GM19240 (cell line): ENCODE data around the gene SNX30.

Experiments used
- DNase-seq: peaks from one replicate; pipeline ENCODE4 v3.0.0; 2011; ENCODE audit warnings: low spot score; ENCODE audit not compliant: insufficient read length

Gene SNX30

DNA sequence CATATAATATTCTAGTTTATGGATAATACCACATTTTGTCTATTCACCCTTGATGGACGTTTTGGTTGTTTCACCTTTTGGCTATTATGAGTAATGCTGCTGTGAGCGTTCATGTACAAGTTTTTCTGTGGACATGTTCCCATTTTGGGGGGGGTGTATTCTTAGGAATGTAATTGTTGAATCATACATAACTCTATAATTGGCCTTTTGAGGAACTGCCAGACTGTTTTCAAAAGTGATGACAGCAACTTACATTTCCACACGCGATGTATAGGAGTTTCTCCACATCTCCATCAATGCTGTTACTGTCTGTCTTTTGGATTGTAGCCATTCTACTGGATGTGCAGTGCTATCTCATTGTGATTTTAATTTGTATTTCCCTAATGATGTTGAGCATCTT, 70.3 kb downstream of the SNX30 start:
- DNase-seq = no peak

DNA sequence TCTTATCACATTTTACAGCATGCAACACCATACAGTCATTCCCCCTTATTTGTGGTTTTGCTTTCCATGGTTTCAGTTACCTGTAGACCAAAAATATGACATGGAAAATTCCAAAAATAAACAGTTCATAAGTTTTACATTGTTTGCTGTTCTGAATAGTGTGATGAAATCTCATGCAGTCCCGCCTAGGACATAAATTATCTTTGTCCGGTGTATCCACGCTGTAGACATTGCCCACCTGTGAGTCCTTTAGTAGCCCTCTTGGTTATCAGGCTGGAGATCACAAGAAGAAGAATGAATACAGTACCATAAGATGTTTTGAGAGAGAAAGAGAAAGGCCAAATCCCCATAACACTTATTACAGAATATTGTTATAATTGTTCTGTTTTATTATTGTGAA, 72.1 kb downstream of the SNX30 start:
- no peak for DNase-seq

DNA sequence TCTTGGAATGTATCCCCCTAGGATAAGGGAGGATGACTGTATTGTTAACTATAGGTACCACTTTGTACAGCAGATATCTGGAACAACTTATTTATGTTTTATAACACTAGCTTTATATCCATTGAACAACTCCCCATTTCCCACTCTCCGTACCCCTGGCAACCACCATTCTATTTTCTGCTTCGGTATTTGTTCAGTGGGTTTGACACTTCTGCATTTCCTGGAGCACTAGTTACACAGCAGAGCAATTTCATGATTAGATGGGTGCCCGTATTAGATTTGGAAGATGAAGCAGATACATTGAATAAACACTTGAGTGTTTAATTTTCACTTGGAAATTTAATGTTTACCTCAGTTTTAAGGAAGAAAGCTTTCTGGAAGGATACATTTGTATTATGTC, 72.7 kb downstream of the SNX30 start:
- DNase-seq = no peak

DNA sequence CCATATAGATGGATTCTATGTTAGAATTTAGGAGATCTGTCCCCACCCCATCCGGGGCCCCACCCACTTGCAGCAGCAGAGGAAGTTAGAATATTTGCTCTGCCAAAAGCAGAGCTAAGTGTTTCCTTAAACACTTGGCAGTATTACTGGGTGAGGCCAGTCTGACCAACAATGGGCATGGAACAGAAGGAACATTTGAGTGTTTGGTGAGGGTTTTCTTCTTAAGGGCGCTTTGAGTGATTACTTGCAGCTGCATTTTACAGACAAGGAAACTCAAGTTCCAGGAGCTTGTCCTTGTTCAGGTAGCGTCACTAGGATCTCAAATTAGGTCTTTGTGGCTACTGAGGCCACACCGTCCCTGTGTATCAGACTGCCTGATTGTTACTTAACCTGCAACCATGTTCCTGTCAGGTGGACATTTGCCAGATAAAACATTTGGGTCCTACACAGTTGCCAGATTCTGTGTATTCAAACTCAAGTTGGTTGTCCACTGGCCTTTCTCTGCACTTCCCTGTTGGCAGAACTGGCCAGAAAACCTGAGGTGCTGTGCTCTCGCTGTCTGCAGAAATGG, 80.8 kb downstream of the SNX30 start:
- no peak for DNase-seq

DNA sequence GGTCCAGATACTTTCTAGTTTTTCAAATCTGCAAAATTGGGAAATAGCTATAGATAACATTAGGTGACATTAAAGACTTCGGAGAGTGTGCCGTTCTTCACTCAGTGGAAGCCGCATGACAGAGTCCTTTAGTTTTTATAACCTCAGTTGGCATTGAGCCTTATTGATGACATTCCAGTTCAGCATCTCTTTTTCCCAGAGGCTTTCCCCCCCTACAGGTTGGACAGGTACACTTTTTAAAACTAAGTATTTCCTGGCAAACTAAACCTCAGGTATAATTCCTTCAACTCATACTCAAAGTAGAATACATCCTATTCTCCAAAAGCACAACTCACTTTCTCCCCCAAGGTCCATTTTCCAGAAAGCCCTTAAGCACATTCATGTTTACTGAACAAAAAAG, 81.4 kb downstream of the SNX30 start:
- DNase-seq = no peak

DNA sequence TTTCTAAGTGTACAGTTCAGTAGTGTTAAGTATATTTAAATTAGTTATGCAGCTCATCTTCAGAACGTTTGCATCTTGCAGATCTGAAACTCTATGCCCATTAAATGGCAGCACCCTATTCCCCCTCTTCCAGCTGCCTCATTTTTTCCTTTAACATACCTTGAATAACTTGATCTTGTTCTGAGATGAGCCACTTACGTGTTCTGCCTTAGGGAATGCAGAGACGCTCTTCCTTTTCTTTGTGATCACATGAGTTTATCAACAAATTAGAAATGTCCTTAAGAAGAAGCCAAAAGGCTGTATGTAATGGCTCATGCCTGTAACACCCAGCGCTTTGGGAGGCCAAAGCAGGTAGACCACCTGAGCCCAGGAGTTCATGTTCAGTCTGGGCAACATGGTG, 82.5 kb downstream of the SNX30 start:
- DNase-seq = no peak

DNA sequence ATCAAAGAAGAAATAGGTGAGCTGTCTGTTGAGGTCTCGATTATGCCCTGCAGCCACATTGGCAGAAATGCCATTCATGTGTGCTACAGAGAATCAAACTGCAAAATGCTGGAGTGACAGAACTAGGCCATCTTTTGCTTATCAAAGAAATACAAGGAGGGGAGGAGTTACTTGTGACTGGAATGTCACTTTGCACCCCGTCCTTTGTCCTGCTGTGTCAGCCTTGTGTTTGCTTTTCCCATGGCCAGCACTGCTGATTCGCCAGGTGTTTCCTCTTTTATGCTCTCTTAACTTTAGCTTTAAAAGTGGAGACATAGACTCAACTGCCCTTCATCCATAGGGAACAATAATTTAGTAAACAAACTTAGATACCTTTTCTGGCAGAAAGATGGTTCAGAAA, 85.8 kb downstream of the SNX30 start:
- DNase-seq = no peak

DNA sequence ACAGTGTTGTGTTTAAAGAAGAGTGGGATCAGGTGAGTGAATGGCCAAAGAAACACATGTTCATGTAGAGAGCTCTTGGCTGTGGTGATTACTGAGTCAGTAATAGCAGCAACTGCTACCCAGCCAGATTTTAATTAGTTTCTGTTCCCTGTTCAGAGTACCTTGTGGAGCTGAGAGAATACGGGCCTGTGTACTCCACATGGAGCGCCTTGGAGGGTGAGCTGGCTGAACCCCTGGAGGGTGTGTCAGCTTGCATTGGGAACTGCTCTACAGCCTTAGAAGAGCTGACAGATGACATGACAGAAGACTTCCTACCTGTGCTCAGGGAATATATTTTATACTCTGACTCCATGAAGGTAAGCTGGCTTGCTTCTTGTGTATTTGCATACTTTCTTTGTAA, 87.8 kb downstream of the SNX30 start:
- DNase-seq = no peak

DNA sequence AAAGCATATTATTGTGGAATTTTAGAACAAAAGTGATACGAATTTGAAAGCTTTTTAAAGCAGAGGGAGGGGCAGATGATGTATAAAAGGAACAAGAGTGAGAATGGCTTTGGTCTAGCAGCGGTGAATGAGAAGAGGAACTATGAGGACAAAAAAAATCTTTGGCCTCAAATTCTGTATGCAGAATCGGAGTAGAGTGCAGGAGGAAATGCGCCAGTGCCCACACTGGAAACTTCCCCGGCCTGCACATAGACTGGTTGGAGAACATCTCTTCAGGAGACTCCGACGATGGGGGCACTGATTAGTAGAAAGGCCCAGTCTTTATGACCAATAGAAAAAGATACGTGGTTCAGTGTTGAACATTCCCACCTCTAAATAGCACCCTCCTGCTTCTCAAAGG, 88.8 kb downstream of the SNX30 start:
- no peak for DNase-seq

DNA sequence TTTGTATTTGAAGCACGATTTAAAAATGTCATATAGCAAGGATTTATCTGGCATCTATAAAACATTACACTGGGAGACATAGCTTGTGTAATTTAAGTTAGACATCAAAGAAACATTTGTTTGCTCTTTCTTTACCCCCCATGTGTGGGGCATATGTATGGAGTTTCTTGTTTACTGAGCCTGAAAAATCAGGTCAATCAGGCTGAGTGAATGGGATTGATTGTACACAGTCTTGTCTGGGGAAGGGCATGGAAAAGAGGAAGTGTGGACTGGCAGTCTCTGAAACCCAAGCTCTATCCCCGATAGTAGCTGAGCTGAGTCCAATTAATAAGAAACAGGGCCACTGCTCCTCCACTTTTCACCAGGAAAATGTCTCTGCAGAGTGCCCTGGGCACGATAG, 90.7 kb downstream of the SNX30 start:
- no peak for DNase-seq

DNA sequence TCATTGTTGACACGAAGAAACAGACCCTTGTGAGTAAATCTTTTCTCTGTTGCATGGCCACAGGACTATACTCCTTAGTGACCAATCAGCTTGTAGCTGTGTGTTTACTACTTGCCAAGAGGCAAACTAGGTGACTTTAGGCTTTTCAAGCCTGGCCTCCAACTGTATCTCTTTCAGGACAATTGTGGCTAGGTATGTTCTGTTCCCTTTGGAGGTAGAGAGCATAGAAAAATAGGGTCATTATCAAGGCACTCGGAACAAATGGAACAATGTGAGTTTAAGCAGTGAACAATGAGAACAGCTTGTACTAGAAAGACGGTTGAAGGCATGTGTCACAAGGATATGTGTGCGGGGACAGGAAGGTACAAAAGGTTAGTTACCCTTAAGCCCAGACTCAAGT, 92.0 kb downstream of the SNX30 start:
- no peak for DNase-seq

DNA sequence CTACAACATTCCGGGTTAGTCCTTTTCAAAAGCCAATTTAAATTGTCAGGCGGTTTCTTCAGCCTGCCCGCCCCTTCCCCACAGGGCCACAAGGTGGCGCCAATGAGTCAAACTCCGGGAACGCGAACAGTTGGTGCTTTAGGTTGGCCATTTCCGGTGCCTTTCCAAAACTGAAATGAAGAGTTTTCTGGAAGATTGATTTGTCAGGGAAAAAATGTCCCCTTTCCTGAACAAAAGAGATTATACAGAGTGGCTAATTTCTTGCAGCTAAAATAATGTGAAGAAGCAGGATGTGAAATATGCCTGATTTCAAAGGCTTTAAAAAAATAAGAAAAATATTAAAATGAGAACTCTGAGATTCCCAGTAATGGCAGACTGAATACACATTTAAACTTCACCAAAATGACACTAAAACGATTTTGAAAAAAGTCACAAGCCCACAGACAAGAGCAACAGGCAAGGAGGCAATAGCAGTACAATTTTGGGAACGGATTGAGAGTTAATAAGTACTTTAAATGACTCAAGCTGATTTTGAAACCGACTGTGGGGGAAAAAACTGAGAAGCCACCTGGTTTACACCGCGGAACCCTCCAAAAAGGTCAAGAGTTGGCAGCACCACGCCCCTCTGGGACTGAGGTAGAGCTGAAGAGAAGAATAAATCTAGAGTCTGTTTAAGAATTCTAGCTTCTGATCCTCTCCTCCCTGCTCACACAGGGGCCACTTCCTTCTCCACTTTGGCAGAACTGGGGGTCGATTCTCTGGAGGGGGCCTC, 94.4 kb downstream of the SNX30 start:
- DNase-seq = peak; percentile 81

DNA sequence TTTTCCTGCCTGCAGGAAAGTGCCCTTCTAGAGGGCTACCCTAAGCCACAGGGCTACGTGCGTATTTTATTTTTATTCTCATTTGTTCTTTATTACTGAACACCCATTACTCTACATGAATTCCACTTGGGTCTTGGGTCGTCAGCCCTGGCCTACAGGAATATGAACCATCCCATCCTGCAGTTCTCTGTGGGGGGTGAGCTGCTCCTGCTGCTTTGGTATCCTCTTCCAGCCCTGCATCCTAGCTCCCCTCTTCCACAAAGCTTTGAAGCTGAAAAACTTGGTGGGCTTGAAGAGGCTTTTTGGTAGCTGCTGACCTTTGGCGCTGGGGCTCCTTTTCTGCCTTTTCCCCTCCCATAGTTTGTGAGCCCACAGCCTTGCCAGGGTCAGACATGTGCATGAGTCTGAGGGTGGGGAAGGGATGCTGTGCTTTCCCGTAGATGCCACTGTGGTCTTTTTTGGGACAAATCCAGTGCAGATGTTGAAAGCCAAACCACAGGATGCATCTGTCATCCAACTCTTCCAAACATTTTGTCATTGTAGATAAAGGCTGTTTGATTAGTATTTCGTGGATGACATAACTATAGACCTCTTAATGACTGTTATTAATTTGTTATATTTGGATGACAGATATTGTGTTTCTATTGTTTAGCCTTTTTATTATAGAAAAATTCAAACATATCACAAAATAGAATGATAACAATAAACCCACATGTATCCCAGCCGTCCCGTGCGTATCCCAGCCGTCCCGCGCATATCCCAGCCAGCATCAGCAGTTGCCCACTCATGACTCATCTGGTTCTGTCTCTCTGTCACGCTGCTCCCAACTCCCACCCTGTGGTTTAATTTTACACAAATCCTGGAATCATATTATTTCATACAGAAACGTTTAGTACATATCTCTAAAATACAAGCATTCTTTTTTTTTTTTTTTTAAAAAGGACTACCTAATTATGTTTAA, 96.2 kb downstream of the SNX30 start:
- DNase-seq = no peak

DNA sequence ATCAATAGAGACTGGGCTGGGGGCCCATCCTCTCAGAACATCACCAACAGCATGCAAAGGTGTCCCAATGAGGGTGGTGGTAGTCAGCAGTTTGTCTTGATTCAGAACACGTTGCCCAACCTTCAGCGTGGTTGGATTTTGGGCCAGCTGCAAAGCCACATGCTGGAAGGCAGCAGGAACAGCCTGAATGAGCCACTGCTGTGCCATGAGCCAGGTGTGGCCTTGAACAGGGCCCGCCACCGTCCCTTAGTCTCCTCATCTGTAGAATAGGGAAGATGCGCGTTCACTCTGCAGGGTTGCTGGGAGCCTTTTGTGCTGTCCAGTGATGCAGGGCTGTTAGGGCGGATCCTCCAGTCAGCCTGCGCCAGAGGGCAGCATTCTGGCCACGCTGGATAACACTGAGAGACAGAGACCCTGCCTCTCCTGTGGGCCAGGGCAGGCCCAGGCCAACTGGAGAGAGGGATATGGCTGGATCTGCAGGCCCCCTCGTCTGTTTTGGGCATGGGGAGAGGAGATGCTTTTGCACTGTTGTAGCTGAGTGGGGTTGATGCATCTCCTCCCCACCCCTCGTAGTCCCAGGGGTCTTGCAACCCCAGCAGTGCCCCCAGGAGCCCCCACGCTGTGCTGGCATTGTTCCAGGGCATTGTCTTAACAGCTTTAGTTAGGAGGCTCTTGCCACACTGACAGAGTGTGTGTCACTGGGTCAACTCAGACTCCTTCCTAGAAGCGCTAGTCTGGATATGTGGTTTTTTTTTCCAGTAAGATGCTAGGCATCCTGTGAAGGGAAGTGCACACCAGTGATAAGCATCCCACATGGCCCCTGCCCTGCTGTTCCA, 98.0 kb downstream of the SNX30 start:
- no peak for DNase-seq

DNA sequence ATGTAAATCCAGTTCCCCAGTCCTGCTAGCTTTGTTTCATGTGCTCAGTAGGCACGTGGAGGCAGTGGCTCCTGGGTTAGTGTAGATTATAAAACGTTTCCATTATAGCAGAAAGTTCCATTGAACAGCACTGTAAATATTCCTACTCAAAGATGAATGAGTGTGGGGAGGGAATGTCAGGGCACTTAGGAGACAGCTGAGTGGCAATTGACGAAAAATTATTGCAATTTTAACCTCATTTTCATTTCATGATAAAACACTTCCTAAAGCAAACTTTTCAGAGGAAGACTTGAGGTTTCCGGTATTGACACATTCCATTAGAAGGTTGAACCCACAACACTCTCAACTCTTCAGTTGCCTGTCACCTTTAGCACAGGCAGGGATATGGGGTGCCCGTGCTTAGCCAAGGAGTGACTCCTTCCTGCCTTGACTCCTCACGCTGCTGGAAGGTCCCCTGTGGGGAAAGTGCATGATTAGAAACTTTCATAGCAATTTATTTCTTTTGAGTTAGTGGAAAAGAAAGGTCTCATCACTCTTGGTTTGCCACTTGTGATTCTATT, 98.9 kb downstream of the SNX30 start:
- no peak for DNase-seq

DNA sequence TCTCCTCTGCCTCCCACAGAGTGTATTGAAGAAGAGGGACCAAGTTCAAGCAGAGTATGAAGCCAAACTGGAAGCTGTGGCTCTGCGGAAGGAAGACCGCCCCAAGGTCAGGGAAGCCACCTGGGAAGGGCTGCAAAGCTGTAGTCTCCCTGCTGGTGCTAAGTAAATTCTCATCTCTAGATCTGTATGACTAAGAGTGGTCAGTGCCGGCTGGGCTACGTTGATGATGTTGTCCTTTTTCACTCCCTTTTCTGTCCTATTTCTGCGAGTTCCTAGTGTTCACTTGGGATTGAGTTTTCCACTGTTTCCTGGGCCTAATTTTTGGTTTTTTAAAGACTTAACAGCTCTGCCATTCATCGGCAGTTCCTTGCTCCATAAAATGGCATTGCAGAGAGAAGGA, 100.3 kb downstream of the SNX30 start:
- no peak for DNase-seq

DNA sequence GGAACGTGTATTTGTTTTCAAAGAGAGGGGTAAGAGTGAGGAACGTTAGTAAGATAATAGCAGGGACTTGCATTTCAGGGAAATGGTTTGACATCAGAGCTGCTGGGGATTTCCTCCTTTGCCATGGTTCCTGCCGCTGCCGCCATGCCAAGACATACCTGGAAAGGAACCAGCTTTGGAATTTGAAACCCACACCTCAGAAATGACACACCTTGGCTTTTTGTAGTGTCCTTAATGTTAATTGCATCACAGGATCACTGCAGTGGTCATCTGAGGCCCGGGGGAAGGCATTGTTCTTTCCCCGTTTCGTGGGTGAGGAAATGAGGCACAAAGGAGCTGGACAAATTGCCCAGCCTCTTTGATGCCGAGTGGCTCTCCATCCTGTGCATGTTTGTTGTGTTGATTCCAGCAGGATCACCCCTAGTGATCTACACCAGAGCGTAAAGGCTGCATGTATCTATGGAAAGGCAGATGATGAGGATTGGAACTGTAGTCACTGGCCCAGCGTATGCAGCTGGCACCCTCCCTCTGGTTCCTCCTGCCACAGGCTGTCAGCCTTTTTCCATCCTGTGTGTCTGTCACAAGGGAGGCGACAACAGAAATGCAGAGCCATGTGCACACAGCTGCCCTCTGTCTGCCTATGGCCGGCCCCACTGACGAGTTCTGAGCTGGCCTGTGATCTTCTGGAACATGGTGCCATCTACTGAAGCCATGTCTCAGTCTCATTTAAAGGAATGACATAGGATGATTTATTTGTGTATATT, 102.4 kb downstream of the SNX30 start:
- DNase-seq = no peak

DNA sequence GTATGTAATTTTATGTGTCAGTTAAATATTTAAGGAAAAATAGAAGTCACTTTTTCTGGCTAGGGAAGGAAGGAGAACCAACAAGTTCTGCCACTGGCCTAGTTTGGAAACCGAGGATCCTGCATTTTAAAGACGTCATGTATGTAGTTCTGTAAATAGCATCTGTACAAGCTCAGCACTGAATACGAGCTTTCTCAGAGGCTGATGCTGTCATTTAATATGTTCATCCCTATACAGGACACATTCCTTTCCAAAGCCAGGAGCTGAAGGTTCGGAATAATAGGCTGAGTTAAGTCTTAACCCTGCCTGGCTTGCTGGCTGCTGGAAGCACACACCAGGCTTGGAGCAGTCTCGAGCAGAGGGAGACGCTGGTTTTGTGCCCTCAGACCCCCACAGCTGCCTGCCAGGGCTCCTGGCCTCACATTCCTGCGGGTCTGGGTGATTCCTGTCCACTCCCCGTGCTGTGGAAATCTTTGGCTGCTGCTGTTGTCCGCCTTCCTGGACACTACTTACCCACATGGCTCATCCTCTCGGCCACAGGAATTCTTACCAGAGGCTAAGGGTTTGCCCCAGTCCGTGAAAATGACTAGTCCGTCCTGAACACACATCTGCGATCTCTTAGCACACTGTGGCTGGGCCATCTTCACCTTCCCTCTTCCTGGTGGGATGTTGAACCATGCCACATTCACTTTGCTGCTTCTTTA, 103.5 kb downstream of the SNX30 start:
- DNase-seq = no peak

DNA sequence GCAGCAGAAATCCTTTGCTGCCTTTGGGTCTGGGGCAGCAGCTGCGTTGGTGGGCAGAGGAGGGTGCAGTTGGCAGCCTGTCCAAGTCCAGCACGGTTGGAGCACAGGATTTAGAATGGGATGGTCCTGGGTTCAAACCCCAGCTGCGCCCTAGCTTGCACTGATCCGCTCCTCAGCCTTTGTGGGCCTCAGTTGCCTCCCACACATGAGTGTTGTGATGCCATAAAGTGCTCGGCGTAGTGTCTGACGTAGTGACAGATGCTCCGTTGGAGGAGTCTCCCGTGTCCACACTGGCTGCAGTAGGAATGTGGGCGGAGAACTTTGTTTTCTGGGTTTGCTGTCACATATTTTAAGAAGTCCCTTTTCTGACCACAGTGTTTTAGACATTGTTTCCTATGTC, 104.1 kb downstream of the SNX30 start:
- DNase-seq = no peak

DNA sequence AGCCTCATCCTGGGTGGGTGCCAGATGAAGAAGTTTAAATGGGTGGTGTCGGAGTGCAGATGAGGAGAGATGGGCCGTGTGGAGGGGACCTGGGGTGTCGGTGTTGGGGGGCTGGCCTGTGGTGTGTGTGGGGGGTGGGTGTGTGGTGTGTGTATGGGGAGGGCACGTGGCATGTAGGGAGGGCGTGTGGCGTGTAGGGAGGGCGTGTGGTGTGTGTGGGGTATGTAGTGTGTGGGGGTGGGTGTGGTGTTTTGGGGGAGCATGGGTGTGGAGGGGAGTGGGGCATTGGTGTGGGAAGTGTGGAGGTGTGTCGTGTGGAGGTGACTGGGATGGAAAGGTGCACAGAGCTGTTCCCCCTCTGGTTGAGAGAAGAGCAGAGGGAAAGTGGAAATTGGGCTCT, 105.6 kb downstream of the SNX30 start:
- no peak for DNase-seq
